ENCODE results near the gene CDK5RAP2. TPM values are rescaled to one million over a fixed set of nuclear protein-coding genes. Genes with fewer than 3 reads are reported as not detected.

CDK5RAP2 gene
- total RNA-seq, 1 donor from 2014 or later, result 54.5 TPM

DNA sequence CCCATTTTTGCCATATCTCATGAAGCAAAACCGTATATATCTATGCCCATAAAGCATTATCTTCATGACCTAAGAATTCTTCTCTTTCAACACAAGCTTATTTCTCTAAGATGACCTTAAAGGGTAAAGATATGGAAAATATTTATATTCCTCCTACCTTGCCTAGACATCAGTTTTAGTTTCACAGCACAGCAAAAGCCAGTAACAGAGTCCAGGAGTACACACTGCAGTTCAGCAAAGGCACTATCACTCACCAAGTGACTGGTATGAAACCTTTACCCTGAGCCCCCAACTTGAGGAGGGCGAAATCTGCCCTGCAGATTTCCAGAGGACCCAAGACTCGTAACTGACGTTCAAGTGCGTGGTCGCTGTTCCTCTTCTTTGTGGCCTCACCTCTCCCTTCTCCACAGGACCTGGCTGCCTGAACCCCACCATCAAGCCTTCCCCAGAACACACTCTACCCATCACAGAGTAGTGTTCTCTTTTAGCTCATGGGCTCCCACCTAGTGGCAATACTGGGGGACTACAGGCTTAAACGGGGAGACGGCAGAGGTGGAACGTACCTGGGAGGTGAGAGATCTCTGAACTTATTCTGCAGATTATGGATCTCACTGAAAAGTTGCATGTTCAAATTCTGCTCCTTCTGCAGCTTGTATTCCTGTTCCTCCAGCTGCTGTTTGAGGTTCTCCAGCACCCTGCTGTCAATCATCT, 141.0 kb downstream of the CDK5RAP2 start:
- peaks cover 0 to 36% of the 10 kb centered on the region in 2 donors for H3K36me3 ChIP-seq
- H3K9me3 ChIP-seq, result no peaks in the 10 kb centered on the region
- no peak overlapping the region for H3K27ac ChIP-seq
- peaks cover 13% of the 10 kb centered on the region for H3K4me1 ChIP-seq
- no peak overlapping the region for H3K4me3 ChIP-seq
- no peaks in the 10 kb centered on the region for H3K27me3 ChIP-seq
- intact Hi-C loops (cut with DNase I), result no loop called here
- DNase-seq (ENCODE audit: extremely low spot score in 2 of 2), result no peak
- TF ChIP-seq, protein P1, sequence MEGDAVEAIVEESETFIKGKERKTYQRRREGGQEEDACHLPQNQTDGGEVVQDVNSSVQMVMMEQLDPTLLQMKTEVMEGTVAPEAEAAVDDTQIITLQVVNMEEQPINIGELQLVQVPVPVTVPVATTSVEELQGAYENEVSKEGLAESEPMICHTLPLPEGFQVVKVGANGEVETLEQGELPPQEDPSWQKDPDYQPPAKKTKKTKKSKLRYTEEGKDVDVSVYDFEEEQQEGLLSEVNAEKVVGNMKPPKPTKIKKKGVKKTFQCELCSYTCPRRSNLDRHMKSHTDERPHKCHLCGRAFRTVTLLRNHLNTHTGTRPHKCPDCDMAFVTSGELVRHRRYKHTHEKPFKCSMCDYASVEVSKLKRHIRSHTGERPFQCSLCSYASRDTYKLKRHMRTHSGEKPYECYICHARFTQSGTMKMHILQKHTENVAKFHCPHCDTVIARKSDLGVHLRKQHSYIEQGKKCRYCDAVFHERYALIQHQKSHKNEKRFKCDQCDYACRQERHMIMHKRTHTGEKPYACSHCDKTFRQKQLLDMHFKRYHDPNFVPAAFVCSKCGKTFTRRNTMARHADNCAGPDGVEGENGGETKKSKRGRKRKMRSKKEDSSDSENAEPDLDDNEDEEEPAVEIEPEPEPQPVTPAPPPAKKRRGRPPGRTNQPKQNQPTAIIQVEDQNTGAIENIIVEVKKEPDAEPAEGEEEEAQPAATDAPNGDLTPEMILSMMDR (IDR thresholded peaks at IDR 0.05), result no peak
- no peak for TF ChIP-seq POLR2A (IDR thresholded peaks at IDR 0.05)
- no peak for TF ChIP-seq POLR2AphosphoS5 (IDR thresholded peaks at IDR 0.05; ENCODE audit: insufficient read depth in 1 of 2, low read depth in 1 of 2)

DNA sequence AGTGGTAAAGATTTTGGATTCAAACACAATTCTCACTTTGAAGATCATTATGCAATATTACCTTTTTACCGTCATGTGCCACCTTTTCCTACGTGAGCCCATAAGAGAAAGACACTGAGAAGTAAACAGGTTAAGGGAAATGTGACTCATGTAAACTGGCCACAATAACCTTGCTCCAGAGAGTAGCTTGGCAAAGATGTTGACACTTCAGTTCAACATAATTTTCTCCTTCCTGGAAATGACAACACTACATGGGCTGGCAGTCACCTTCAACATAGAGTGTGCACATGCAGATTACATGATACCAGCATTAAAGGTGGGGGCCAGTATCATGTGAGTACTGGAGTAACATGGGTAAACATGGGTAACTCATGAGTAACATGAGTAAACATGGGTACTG, 141.9 kb downstream of the CDK5RAP2 start:
- Histone ChIP-seq H3K27ac (no peak overlapping the region), H3K4me3 (no peak overlapping the region), H3K9me3 (no peaks in the 10 kb centered on the region), H3K36me3 (peaks cover 0 to 32% of the 10 kb centered on the region in 2 donors), H3K27me3 (no peaks in the 10 kb centered on the region), H3K4me1 (peaks cover 16% of the 10 kb centered on the region)
- no peak for DNase-seq (ENCODE audit: extremely low spot score in 2 of 2)
- no peak for TF ChIP-seq POLR2AphosphoS5 (IDR thresholded peaks at IDR 0.05; ENCODE audit: insufficient read depth in 1 of 2, low read depth in 1 of 2)
- intact Hi-C loops (cut with DNase I), result no loop called here

DNA sequence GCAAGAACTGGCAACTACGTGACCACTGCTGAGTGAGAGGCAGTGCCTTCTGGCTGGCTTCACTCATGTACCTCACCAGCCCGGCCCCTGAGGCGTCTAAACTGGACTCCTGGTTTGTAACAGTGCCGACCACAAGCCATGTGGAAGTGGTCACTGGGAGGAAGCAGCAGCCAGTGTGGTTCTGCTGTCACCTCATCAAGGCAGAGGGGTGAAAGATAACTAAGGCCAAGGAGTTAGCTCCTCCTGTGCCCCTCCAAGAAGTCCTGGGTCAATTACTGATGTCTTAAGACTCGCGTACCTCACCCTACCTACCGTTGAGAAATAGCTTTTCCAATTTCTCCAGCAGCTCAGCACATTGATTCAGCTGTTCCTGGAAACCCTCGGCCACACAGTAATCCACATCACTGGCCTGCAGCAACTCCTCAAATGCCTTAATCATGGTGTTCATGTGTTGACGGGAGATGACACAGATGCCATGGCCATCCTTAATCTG, 142.9 kb downstream of the CDK5RAP2 start:
- no peak overlapping the region for H3K27ac ChIP-seq
- DNase-seq (ENCODE audit: extremely low spot score in 2 of 2), result no peak
- intact Hi-C loops (cut with DNase I), result no loop called here
- H3K36me3 ChIP-seq, result peaks cover 0 to 24% of the 10 kb centered on the region in 2 donors
- H3K27me3 ChIP-seq, result no peaks in the 10 kb centered on the region
- H3K4me1 ChIP-seq, result peaks cover 16% of the 10 kb centered on the region
- TF ChIP-seq, protein P1 (IDR thresholded peaks at IDR 0.05), result no peak
- TF ChIP-seq POLR2AphosphoS5 (IDR thresholded peaks at IDR 0.05; ENCODE audit: insufficient read depth in 1 of 2, low read depth in 1 of 2), result no peak
- no peak for TF ChIP-seq POLR2A (IDR thresholded peaks at IDR 0.05)
- H3K4me3 ChIP-seq, result no peak overlapping the region
- no peaks in the 10 kb centered on the region for H3K9me3 ChIP-seq

DNA sequence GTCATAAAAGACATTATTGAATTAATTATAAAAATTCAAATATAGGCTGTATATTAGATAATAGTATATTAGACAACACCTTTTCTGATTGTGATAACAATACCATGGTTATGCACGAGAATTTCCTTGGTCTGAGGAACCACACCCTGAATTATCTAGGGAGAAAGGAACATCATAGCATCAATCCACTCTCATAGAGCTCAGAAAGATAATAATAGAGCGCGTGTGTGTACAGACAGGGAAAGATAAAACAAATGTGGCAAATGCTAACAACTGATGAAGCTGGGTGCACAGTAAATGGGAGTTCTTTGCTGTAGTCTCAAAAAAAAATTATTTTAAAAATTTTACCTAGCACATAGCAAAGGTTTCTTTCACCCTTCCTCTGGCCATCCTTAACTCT, 143.5 kb downstream of the CDK5RAP2 start:
- Histone ChIP-seq H3K9me3 (no peaks in the 10 kb centered on the region), H3K36me3 (peaks cover 0 to 24% of the 10 kb centered on the region in 2 donors), H3K4me1 (peaks cover 16% of the 10 kb centered on the region), H3K4me3 (no peak overlapping the region), H3K27me3 (no peaks in the 10 kb centered on the region), H3K27ac (no peak overlapping the region)
- no peak for DNase-seq (ENCODE audit: extremely low spot score in 2 of 2)
- intact Hi-C loops (cut with DNase I), result no loop called here
- TF ChIP-seq POLR2A (IDR thresholded peaks at IDR 0.05) (no peak), POLR2AphosphoS5 (IDR thresholded peaks at IDR 0.05; ENCODE audit: insufficient read depth in 1 of 2, low read depth in 1 of 2) (no peak)
- TF ChIP-seq, protein P1 (IDR thresholded peaks at IDR 0.05), result no peak

DNA sequence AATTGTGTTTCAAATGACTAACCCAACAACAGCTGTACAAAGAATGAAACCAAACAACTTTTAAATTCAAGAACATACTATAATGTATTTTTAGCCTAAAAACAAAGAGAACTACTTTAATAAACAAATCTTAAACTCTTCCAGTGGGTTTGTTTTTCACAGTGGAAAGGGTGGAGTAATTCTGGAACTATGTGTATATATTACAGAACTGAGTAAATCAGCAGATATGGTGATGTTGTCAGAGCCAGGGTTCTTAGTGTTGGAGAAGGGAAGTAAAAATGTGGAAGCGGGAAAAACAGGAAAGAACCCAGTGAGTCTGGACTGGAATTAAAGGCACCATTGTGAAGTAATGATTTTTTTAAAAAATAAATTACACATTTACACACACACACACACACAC, 144.9 kb downstream of the CDK5RAP2 start:
- Histone ChIP-seq H3K4me3 (no peak overlapping the region), H3K4me1 (peaks cover 16% of the 10 kb centered on the region), H3K9me3 (no peaks in the 10 kb centered on the region), H3K36me3 (peaks cover 0 to 24% of the 10 kb centered on the region in 2 donors), H3K27ac (peak overlapping the region; percentile 48), H3K27me3 (no peaks in the 10 kb centered on the region)
- no peak for DNase-seq (ENCODE audit: extremely low spot score in 2 of 2)
- TF ChIP-seq POLR2AphosphoS5 (IDR thresholded peaks at IDR 0.05; ENCODE audit: insufficient read depth in 1 of 2, low read depth in 1 of 2), result no peak
- TF ChIP-seq, protein P1 (IDR thresholded peaks at IDR 0.05), result no peak
- no peak for TF ChIP-seq POLR2A (IDR thresholded peaks at IDR 0.05)
- intact Hi-C loops (cut with DNase I), result no loop called here

All from vagina (tissue), 2 donors.